Natural killer cell (primary cell): ENCODE results near the gene LAMC3. TPM values are rescaled to one million over a fixed set of nuclear protein-coding genes. Genes with fewer than 3 reads are reported as not detected.

ENCODE experiments used
- ATAC-seq, 3 donors: fragments of 150-1000 bp in 2 of 3; fragments of 200-7000 bp in 1 of 3; cut with Tn5 transposase; 1 replicate in 1 of 3; 2 replicates in 2 of 3; pipeline ENCODE4 v1.10.0; 2021; ENCODE audit warnings: mild to moderate bottlenecking in 2 of 3, moderate library complexity in 2 of 3
- DNase-seq, 2 donors: peaks; one replicate each; pipeline versions ENCODE4 v3.0.0 to v3.0.0-alpha.2; 2013 to 2021; ENCODE audit warnings: mixed read lengths in 1 of 2
- H3K27ac ChIP-seq: one replicate; pipeline ENCODE4 v1.5.1; 2013; ENCODE audit warnings: mild to moderate bottlenecking, low read length
- H3K27me3 ChIP-seq: one replicate; pipeline ENCODE4 v1.6.1; 2013; ENCODE audit warnings: low read length; ENCODE audit not compliant: control insufficient read depth, insufficient read depth
- H3K36me3 ChIP-seq: one replicate; pipeline ENCODE4 v1.6.1; 2013; ENCODE audit warnings: low read length; ENCODE audit not compliant: control insufficient read depth, insufficient read depth
- H3K4me1 ChIP-seq: one replicate; pipeline ENCODE4 v1.6.1; 2013; ENCODE audit warnings: low read length; ENCODE audit not compliant: control insufficient read depth, insufficient read depth
- H3K4me3 ChIP-seq: one replicate; pipeline ENCODE4 v1.5.1; 2013; ENCODE audit warnings: low read length
- H3K9me3 ChIP-seq: one replicate; pipeline ENCODE4 v1.6.1; 2013; ENCODE audit warnings: low read length; ENCODE audit not compliant: control insufficient read depth, insufficient read depth
- H3K27ac Mint-ChIP-seq, 2 donors: one replicate each; pipeline ENCODE4 v1.8.0; 2022; ENCODE audit warnings: mild to moderate bottlenecking in 2 of 2, mixed read lengths in 2 of 2, moderate library complexity in 1 of 2
- H3K27me3 Mint-ChIP-seq, 2 donors: one replicate each; pipeline ENCODE4 v1.8.0; 2022; ENCODE audit warnings: low read depth in 2 of 2, mixed read lengths in 2 of 2
- H3K36me3 Mint-ChIP-seq: one replicate; pipeline ENCODE4 v1.8.0; 2022; ENCODE audit warnings: mixed read lengths
- H3K4me1 Mint-ChIP-seq, 2 donors: one replicate each; pipeline ENCODE4 v1.8.0; 2022; ENCODE audit warnings: mixed read lengths in 2 of 2
- H3K4me3 Mint-ChIP-seq: one replicate; pipeline ENCODE4 v1.8.0; 2022; ENCODE audit warnings: mild to moderate bottlenecking, moderate library complexity, mixed read lengths
- H3K9me3 Mint-ChIP-seq, 2 donors: one replicate each; pipeline ENCODE4 v1.8.0; 2022; ENCODE audit warnings: mixed read lengths in 2 of 2
- WGBS: methylation state at CpG from one replicate; pipeline ENCODE4 v1.1.7; 2013; ENCODE audit warnings: missing lambda C conversion rate; ENCODE audit not compliant: insufficient coverage; 5-methylcytosine and 5-hydroxymethylcytosine counted together
- intact Hi-C: fragments of 100-400 bp; cut with micrococcal nuclease; formaldehyde crosslinking; loops from one replicate; pipeline ENCODE4 v1.14.2; 2022
- total RNA-seq, 4 donors: library from RNA; stranded (reverse); fragments of 120-200 nt in 1 of 4; gene quantifications; one replicate each; pipeline versions ENCODE4 v1.2.3 to v1.2.4, GENCODE V29; 2013 to 2022
- TF ChIP-seq, protein P1 (sequence below): fragments of 200-600 bp; IDR thresholded peaks from one replicate; pipeline ENCODE4 v1.8.0; 2022; ENCODE audit warnings: antibody characterized with exemption

The LAMC3 gene
- total RNA-seq, 3 donors from 2014 or later (not counting 1 experiment from before 2014, with no cell fraction given) = not detected

DNA sequence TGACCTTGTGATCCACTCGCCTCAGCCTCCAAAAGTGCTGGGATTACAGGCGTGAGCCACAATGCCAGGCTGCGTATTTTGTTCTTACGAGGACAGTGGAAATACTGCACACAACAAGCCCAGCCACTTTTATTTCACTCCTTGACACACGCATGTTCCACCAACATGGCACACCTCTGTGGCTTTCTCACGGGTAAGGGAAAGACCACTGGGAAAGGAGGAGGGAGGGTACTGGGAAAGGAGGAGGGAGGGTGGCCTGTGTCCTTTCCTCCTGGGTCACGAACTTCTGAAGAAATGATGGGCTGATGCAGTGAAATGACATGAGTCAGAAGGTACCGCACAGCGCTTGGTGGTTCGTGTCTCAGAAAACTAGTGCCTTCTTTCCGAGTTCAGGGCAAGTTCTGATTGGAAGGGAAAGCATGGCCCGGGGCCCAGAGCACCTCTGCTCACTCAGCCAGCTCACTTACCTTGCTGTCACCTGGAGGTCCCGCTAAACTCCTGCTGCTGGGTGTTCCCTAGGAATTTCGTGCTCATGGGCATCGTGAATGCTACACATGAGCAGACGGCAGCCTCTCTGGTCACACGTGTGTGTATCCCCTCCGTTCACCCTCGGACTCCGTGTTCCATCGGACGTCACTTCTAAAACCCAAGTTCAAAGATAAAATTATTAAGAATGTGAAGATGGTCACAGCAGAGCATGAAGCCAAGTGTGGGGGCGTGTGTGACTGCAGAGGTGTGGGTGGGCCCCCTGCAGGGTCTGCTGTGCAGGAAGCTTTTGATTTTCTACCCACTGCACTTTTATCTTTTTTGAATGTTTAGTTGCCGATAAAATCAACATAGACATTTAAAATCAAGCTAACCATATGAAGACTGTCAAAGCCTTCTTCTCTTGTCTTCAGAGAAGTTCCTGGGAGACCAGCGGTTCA lies 42.9 kb downstream of the LAMC3 start:
- no peak overlapping the region for H3K4me3 Mint-ChIP-seq
- Histone ChIP-seq H3K4me3 (no peak overlapping the region), H3K27me3 (no peaks in the 10 kb centered on the region), H3K36me3 (no peaks in the 10 kb centered on the region), H3K27ac (no peak overlapping the region), H3K9me3 (no peaks in the 10 kb centered on the region), H3K4me1 (peaks cover 1% of the 10 kb centered on the region)
- DNase-seq = no peak
- intact Hi-C loops = no loop called here
- no peak for ATAC-seq
- H3K36me3 Mint-ChIP-seq = no peaks in the 10 kb centered on the region
- no peak overlapping the region for H3K27ac Mint-ChIP-seq
- 87% methylated on average over 25 of the region's 25 CpGs for WGBS
- peaks cover 7% of the 10 kb centered on the region in 2 donors for H3K27me3 Mint-ChIP-seq
- no peaks in the 10 kb centered on the region for H3K4me1 Mint-ChIP-seq
- TF ChIP-seq, protein P1, sequence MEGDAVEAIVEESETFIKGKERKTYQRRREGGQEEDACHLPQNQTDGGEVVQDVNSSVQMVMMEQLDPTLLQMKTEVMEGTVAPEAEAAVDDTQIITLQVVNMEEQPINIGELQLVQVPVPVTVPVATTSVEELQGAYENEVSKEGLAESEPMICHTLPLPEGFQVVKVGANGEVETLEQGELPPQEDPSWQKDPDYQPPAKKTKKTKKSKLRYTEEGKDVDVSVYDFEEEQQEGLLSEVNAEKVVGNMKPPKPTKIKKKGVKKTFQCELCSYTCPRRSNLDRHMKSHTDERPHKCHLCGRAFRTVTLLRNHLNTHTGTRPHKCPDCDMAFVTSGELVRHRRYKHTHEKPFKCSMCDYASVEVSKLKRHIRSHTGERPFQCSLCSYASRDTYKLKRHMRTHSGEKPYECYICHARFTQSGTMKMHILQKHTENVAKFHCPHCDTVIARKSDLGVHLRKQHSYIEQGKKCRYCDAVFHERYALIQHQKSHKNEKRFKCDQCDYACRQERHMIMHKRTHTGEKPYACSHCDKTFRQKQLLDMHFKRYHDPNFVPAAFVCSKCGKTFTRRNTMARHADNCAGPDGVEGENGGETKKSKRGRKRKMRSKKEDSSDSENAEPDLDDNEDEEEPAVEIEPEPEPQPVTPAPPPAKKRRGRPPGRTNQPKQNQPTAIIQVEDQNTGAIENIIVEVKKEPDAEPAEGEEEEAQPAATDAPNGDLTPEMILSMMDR = no peak
- H3K9me3 Mint-ChIP-seq = no peaks in the 10 kb centered on the region

DNA sequence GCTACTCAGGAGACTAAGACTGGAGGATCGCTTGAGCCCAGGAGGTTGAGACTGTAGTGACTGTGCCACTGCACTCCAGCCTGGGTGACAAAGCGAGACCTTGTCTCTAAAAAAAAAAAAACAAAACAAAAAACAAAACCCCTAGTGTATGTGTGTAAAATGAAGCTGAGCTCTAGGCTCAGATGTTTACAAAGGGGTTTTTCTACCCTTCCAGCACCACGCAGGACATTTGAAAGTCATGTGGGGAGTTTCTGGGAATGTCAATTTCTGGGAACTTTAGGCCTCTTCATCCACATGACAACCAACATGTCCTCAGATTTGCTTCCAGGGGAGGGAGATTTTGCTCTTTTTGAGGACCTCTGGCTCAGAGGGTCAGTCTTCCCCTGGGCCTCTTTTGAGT lies 44.9 kb downstream of the LAMC3 start:
- WGBS = 100% methylated on average over 1 of the region's 3 CpGs
- H3K4me3 ChIP-seq = no peak overlapping the region
- H3K4me1 ChIP-seq = no peaks in the 10 kb centered on the region
- Mint-ChIP-seq H3K27me3 (peaks cover 0 to 3% of the 10 kb centered on the region in 2 donors), H3K4me1 (no peaks in the 10 kb centered on the region), H3K9me3 (no peaks in the 10 kb centered on the region), H3K4me3 (no peak overlapping the region), H3K36me3 (no peaks in the 10 kb centered on the region), H3K27ac (no peak overlapping the region)
- no peak overlapping the region for H3K27ac ChIP-seq
- intact Hi-C loops = no loop called here
- no peaks in the 10 kb centered on the region for H3K36me3 ChIP-seq
- TF ChIP-seq, protein P1 = no peak
- H3K9me3 ChIP-seq = no peaks in the 10 kb centered on the region
- no peak for DNase-seq
- ATAC-seq = no peak
- no peaks in the 10 kb centered on the region for H3K27me3 ChIP-seq

DNA sequence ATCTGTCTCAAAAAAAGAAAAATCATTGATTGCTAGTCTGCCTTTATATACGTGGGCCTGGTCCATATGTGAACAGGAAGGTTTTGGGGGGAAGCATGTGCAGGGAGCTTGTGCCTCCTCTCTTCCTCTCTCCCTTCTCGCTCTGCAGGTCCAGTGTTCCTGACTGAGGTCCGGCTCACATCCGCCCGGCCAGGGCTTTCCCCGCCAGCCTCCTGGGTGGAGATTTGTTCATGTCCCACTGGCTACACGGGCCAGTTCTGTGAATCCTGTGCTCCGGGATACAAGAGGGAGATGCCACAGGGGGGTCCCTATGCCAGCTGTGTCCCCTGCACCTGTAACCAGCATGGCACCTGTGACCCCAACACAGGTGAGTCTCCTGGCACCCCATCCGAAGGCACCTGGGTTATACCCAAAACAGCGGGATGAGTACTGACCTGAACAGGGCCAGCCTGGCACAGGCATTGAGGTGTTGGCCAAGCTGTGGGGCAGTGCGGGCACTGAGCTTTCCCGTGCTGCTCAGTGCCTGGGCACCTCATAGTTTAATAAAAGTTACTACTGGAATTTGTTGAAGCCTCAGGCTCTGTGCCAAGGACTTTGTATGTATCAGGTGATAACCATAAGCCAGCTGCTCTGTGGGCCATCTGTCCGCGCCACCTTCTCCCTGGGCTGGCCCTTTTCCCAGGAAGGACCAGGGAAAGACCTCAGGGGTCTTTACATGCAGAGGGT lies 48.0 kb downstream of the LAMC3 start:
- 86% methylated on average over 14 of the region's 14 CpGs for WGBS
- DNase-seq = no peak
- Mint-ChIP-seq H3K4me3 (no peak overlapping the region), H3K27ac (no peak overlapping the region), H3K9me3 (no peaks in the 10 kb centered on the region), H3K36me3 (no peaks in the 10 kb centered on the region), H3K4me1 (no peaks in the 10 kb centered on the region), H3K27me3 (no peaks in the 10 kb centered on the region)
- Histone ChIP-seq H3K4me1 (no peaks in the 10 kb centered on the region), H3K36me3 (no peaks in the 10 kb centered on the region), H3K27ac (no peak overlapping the region), H3K9me3 (no peaks in the 10 kb centered on the region), H3K27me3 (no peaks in the 10 kb centered on the region), H3K4me3 (no peak overlapping the region)
- TF ChIP-seq, protein P1 = no peak
- intact Hi-C loops = no loop called here
- ATAC-seq = no peak
